GM13976 (cell line): ENCODE data around the gene TECTA.

ENCODE experiments used
- DNase-seq: peaks from one replicate; pipeline ENCODE4 v3.0.0; 2012; ENCODE audit warnings: low spot score
- in situ Hi-C: fragments of 300-500 bp; cut with MboI; formaldehyde crosslinking; loops from one replicate; pipeline ENCODE4 v1.12.0; 2022; ENCODE audit warnings: low sequenced_read_pairs, mixed read lengths, inconsistent platforms; ENCODE audit not compliant: unreplicated experiment
- TF ChIP-seq, protein P1 (sequence below): IDR thresholded peaks from 2 replicates; pipeline ENCODE4 v1.5.1; 2012; ENCODE audit warnings: borderline replicate concordance, mild to moderate bottlenecking; ENCODE audit not compliant: insufficient read depth; ENCODE audit errors: extremely low read depth, missing control alignments, control extremely low read depth

TECTA gene

DNA sequence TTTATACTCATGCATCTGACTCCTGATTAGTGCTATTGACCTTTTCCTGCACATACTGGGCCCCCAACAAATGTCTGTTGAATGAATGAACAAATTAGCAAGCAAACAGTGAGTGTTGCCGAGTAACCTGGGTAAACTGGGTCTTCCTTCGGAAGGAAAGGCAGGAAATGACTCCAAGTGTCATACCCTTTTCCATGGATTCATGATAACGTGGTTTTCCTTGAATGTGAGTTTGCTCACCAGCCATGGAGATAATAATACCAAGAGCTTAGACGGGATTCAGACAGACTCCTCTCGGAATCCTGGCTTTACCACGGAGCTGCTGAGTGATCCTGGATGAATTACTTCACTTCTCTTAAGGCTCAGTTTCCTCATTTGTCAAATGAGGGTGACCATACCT is 16.7 kb downstream of the TECTA start:
- in situ Hi-C loops, result loop anchor here (25.0 kb wide), 1 partner anchor 605 kb away; the partner anchor contains the start of gene GRIK4
- TF ChIP-seq, protein P1, sequence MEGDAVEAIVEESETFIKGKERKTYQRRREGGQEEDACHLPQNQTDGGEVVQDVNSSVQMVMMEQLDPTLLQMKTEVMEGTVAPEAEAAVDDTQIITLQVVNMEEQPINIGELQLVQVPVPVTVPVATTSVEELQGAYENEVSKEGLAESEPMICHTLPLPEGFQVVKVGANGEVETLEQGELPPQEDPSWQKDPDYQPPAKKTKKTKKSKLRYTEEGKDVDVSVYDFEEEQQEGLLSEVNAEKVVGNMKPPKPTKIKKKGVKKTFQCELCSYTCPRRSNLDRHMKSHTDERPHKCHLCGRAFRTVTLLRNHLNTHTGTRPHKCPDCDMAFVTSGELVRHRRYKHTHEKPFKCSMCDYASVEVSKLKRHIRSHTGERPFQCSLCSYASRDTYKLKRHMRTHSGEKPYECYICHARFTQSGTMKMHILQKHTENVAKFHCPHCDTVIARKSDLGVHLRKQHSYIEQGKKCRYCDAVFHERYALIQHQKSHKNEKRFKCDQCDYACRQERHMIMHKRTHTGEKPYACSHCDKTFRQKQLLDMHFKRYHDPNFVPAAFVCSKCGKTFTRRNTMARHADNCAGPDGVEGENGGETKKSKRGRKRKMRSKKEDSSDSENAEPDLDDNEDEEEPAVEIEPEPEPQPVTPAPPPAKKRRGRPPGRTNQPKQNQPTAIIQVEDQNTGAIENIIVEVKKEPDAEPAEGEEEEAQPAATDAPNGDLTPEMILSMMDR, result no peak
- DNase-seq, result no peak

DNA sequence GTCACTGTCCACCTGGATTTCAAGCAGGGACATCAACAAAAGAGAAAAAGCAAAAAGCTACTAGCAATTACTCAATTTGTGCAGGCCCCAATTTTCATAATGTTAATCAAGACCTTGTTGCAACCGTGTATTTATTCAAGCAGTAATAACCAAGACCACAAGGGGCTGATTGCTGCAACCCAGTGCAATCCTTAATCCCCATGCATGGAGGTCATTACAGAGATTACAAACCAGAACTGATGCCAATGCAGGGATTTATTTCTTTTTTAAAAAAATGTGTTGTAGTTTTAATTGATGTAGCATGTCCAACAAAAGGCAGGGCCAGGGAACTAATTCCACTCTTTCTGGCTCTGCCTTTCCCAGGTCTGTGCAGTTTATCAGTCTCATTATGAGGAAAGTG is 18.4 kb downstream of the TECTA start:
- no peak for DNase-seq
- TF ChIP-seq, protein P1, result no peak
- in situ Hi-C loops, result loop anchor here (25.0 kb wide), 1 partner anchor 607 kb away; the partner anchor contains the start of gene GRIK4

DNA sequence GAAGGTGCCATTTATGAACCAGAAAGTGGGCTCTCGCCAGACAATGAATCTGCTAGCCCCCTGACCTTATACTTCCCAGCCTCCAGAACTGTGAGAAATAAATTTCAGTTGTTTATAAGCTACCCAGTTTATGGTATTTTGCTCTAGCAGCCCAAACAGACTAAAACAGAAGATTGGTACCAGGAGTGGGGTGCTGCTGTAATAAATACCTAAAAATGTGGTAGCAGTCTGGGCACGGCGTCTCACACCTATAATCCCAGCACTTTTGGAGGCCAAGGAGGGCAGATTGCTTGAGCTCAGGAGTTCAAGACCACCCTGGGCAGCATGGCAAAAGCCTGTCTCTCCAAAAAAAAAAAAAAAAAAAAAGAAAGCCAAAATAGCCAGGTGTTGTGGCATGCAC is 21.3 kb downstream of the TECTA start:
- TF ChIP-seq, protein P1, result no peak
- in situ Hi-C loops, result loop anchor here (25.0 kb wide), 1 partner anchor 610 kb away; the partner anchor contains the start of gene GRIK4
- DNase-seq, result no peak

DNA sequence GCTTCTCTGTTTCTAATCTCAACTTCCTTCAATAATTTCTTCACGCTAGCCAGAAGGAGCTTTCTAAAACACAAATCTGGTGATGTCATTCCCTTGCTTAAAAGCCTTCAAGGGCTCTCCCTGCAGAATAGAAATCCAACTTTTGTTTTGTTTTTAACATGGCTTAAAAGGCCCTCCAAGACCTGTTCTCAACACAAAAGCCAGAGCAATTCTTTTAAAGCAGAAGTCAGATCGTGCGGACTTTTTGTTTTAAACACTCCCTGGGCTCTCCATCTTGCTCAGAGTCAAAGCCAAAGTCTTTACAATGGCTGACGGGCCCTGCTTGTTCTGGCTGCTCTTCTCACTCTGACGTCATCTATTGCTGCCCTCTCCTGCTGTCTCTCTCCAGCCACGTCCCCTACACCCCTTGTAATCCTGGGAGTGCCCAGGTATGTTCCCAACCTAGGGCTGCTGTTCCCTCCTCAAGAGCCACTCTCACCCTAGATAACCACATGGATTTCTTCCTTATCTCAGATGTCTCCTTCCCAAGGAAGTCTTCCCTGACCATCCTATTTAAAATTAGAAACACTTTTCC is 22.5 kb downstream of the TECTA start:
- TF ChIP-seq, protein P1, result no peak
- in situ Hi-C loops, result loop anchor here (25.0 kb wide), 1 partner anchor 611 kb away; the partner anchor contains the start of gene GRIK4
- no peak for DNase-seq

DNA sequence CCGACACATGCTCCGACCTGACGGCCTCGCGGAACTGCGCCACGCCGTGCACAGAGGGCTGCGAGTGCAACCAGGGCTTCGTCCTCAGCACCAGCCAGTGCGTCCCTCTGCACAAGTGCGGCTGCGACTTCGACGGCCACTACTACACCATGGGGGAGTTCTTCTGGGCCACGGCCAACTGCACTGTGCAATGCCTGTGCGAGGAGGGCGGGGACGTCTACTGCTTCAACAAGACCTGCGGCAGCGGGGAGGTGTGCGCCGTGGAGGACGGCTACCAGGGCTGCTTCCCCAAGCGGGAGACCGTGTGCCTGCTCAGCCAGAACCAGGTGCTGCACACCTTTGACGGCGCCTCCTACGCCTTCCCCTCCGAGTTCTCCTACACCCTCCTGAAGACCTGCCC is 26.8 kb downstream of the TECTA start:
- in situ Hi-C loops, result no loop called here
- no peak for DNase-seq
- TF ChIP-seq, protein P1, result no peak

DNA sequence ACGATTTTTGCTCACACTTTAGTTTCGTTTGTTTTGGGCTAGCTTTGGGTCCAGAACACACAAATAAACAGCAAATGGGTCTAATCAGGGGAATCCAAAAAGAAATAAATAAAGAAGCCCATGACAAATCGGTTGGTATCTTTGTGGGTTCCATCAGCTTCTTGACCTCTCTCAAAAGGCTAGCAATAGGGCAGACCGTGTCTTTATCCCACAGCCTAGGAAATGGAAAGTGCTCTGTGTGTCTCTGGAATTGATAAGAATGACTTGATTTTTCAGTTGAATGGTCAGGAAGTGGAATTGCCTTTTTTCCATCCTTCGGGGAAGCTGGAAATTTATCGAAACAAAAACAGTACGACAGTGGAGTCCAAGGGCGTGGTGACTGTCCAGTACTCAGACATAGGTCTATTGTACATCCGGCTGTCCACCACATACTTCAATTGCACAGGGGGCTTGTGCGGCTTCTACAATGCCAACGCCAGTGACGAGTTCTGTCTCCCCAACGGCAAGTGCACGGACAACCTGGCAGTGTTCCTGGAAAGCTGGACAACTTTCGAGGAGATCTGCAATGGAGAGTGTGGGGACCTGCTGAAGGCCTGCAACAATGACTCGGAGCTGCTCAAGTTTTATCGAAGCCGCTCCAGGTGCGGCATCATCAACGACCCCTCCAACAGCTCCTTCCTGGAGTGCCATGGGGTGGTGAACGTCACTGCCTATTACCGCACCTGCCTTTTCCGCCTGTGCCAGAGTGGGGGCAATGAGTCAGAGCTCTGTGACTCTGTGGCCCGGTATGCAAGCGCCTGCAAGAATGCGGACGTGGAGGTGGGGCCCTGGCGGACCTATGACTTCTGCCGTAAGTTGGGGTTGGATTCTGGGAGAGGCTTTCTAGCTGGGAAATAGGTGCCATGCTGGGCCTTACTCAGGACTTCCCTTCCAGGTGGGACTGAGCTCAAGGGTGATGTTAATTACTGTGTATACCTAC is 28.6 kb downstream of the TECTA start:
- in situ Hi-C loops, result no loop called here
- no peak for DNase-seq
- TF ChIP-seq, protein P1, result no peak
